GM18861 (cell line): ENCODE measurements around the gene ADGRD1.

Experiments used
- ATAC-seq: cut with Tn5 transposase; IDR thresholded peaks from one replicate; pipeline ENCODE4 v1.9.1; 2021; ENCODE audit not compliant: unreplicated experiment

The ADGRD1 gene

GRCh38 chr12:130961921-130962451 is 8.3 kb downstream of the ADGRD1 start:
- ATAC-seq, result no peak

GRCh38 chr12:130965214-130965613 is 11.5 kb downstream of the ADGRD1 start:
- no peak for ATAC-seq

- no peak for ATAC-seq
Observed at GRCh38 chr12:130965668-130966067, 12.0 kb downstream of the ADGRD1 start.

GRCh38 chr12:130966443-130967030 is 12.8 kb downstream of the ADGRD1 start:
- no peak for ATAC-seq

GRCh38 chr12:130967636-130968035 is 13.9 kb downstream of the ADGRD1 start:
- no peak for ATAC-seq

- ATAC-seq, result no peak
Observed at GRCh38 chr12:130968611-130969010, 14.9 kb downstream of the ADGRD1 start.

- no peak for ATAC-seq
Observed at GRCh38 chr12:130969223-130969622, 15.5 kb downstream of the ADGRD1 start.

GRCh38 chr12:130970165-130970907 is 16.6 kb downstream of the ADGRD1 start:
- peak; percentile 74 for ATAC-seq

- ATAC-seq, result no peak
Observed at GRCh38 chr12:130970908-130971233, 17.2 kb downstream of the ADGRD1 start.

GRCh38 chr12:130971925-130972585 is 18.3 kb downstream of the ADGRD1 start:
- no peak for ATAC-seq

GRCh38 chr12:130972586-130972950 is 18.9 kb downstream of the ADGRD1 start:
- no peak for ATAC-seq

- no peak for ATAC-seq
Observed at GRCh38 chr12:130973109-130973508, 19.4 kb downstream of the ADGRD1 start.

- ATAC-seq, result no peak
Observed at GRCh38 chr12:130973906-130974305, 20.2 kb downstream of the ADGRD1 start.

- ATAC-seq, result no peak
Observed at GRCh38 chr12:130975116-130975515, 21.4 kb downstream of the ADGRD1 start.

- no peak for ATAC-seq
Observed at GRCh38 chr12:130976171-130976720, 22.5 kb downstream of the ADGRD1 start.

- ATAC-seq, result no peak
Observed at GRCh38 chr12:130977046-130977742, 23.5 kb downstream of the ADGRD1 start.

GRCh38 chr12:130977743-130978095 is 24.0 kb downstream of the ADGRD1 start:
- ATAC-seq, result no peak

- ATAC-seq, result no peak
Observed at GRCh38 chr12:130978785-130979184, 25.1 kb downstream of the ADGRD1 start.

GRCh38 chr12:130981074-130981742 is 27.5 kb downstream of the ADGRD1 start:
- ATAC-seq, result no peak

- no peak for ATAC-seq
Observed at GRCh38 chr12:130981911-130982310, 28.2 kb downstream of the ADGRD1 start.
